MCF 10A (cell line): ENCODE results near the gene EPOP. TPM values are rescaled to one million over a fixed set of nuclear protein-coding genes. Genes with fewer than 3 reads are reported as not detected.

Experiments used
- BruUV-seq: library from RNA; stranded (reverse); fragments of 400-500 nt; replicated peaks from 2 replicates; lab custom pipeline; 2021; lab: Mats Ljungman, UMichigan
- CTCF ChIA-PET: fragments of 300-600 bp; sonication (Branson Sonifier 250); formaldehyde crosslinking; extraction: SDS; loops from one replicate; lab custom pipeline; 2021; ENCODE audit warnings: antibody characterized with exemption, inconsistent platforms; lab: Yijun Ruan, JAX
- POLR2A ChIA-PET: fragments of 300-600, 350-650 bp; sonication (Branson Sonifier 250); formaldehyde crosslinking; extraction: SDS; loops from one replicate; lab custom pipeline; 2020; ENCODE audit warnings: antibody characterized with exemption, inconsistent platforms; lab: Yijun Ruan, JAX
- DNase-seq: peaks from one replicate; pipeline ENCODE4 v3.0.0-alpha.2; 2018; ENCODE audit not compliant: unreplicated experiment
- H3K27ac Mint-ChIP-seq: one replicate; pipeline ENCODE4 v1.8.0; 2022; ENCODE audit warnings: mild to moderate bottlenecking, low read depth, mixed read lengths; ENCODE audit not compliant: unreplicated experiment
- H3K27me3 Mint-ChIP-seq: one replicate; pipeline ENCODE4 v1.8.0; 2022; ENCODE audit warnings: mixed read lengths; ENCODE audit not compliant: insufficient read depth, unreplicated experiment
- H3K36me3 Mint-ChIP-seq: one replicate; pipeline ENCODE4 v1.8.0; 2022; ENCODE audit warnings: mild to moderate bottlenecking, moderate library complexity, mixed read lengths; ENCODE audit not compliant: insufficient read depth, unreplicated experiment
- H3K4me1 Mint-ChIP-seq: one replicate; pipeline ENCODE4 v1.8.0; 2022; ENCODE audit warnings: mixed read lengths; ENCODE audit not compliant: insufficient read depth, unreplicated experiment
- H3K4me3 Mint-ChIP-seq: one replicate; pipeline ENCODE4 v1.8.0; 2022; ENCODE audit warnings: mild to moderate bottlenecking, moderate library complexity, mixed read lengths; ENCODE audit not compliant: unreplicated experiment
- H3K9me3 Mint-ChIP-seq: one replicate; pipeline ENCODE4 v1.8.0; 2022; ENCODE audit warnings: mixed read lengths; ENCODE audit not compliant: unreplicated experiment
- intact Hi-C: fragments of 100-400 bp; cut with micrococcal nuclease; formaldehyde crosslinking; loops from 2 replicates; pipeline ENCODE4 v1.14.1; 2022
- total RNA-seq: library from RNA; stranded (reverse); gene quantifications from 2 replicates; pipeline ENCODE4 v1.2.3, GENCODE V29; 2022
- TF ChIP-seq, protein P1 (sequence below): fragments of 200-600 bp; IDR thresholded peaks from one replicate; pipeline ENCODE4 v1.8.0; 2022; ENCODE audit warnings: antibody characterized with exemption, mild to moderate bottlenecking; ENCODE audit not compliant: unreplicated experiment

EPOP gene
- total RNA-seq, 1 experiment from 2014 or later, result 3.6 TPM

- TF ChIP-seq, protein P1, sequence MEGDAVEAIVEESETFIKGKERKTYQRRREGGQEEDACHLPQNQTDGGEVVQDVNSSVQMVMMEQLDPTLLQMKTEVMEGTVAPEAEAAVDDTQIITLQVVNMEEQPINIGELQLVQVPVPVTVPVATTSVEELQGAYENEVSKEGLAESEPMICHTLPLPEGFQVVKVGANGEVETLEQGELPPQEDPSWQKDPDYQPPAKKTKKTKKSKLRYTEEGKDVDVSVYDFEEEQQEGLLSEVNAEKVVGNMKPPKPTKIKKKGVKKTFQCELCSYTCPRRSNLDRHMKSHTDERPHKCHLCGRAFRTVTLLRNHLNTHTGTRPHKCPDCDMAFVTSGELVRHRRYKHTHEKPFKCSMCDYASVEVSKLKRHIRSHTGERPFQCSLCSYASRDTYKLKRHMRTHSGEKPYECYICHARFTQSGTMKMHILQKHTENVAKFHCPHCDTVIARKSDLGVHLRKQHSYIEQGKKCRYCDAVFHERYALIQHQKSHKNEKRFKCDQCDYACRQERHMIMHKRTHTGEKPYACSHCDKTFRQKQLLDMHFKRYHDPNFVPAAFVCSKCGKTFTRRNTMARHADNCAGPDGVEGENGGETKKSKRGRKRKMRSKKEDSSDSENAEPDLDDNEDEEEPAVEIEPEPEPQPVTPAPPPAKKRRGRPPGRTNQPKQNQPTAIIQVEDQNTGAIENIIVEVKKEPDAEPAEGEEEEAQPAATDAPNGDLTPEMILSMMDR, result no peak
- ChIA-PET CTCF (interaction anchor here (0.6 to 2.2 kb wide), 6 partner anchors 10 to 860 kb away, joined by 3 to 8 read pairs (median 4); no protein-coding TSS in a partner anchor), POLR2A (interaction anchor here (0.6 kb wide), 1 partner anchor 108 kb away, joined by 4 read pairs; no protein-coding TSS in a partner anchor)
- H3K36me3 Mint-ChIP-seq, result no peaks in the 10 kb centered on the region
- no TSS peak for BruUV-seq
- H3K9me3 Mint-ChIP-seq, result no peaks in the 10 kb centered on the region
- intact Hi-C loops, result no loop called here
- H3K27ac Mint-ChIP-seq, result no peak overlapping the region
- peak; percentile 50 for DNase-seq
- peaks cover 7% of the 10 kb centered on the region for H3K4me1 Mint-ChIP-seq
- no peak overlapping the region for H3K4me3 Mint-ChIP-seq
- H3K27me3 Mint-ChIP-seq, result peaks cover 11% of the 10 kb centered on the region
Observed at GRCh38 chr17:38687286-38687685, 12.5 kb upstream of the EPOP start.

GRCh38 chr17:38685491-38685890 is 10.7 kb upstream of the EPOP start:
- Mint-ChIP-seq H3K27me3 (peaks cover 11% of the 10 kb centered on the region), H3K27ac (no peak overlapping the region), H3K4me1 (peaks cover 7% of the 10 kb centered on the region), H3K9me3 (no peaks in the 10 kb centered on the region), H3K4me3 (no peak overlapping the region), H3K36me3 (no peaks in the 10 kb centered on the region)
- intact Hi-C loops, result no loop called here
- no peak for DNase-seq
- TF ChIP-seq, protein P1, result no peak
- POLR2A ChIA-PET, result interaction anchor here (1.3 kb wide), 1 partner anchor 9 kb away, joined by 4 read pairs; no protein-coding TSS in a partner anchor
- no TSS peak for BruUV-seq
- CTCF ChIA-PET, result no interaction called here

- DNase-seq, result no peak
- ChIA-PET CTCF (interaction anchor here (1.0 kb wide), 1 partner anchor 54 kb away, joined by 4 read pairs; no protein-coding TSS in a partner anchor), POLR2A (no interaction called here)
- TF ChIP-seq, protein P1, result no peak
- Mint-ChIP-seq H3K27me3 (peaks cover 7% of the 10 kb centered on the region), H3K4me1 (peaks cover 8% of the 10 kb centered on the region), H3K4me3 (no peak overlapping the region), H3K27ac (no peak overlapping the region), H3K9me3 (no peaks in the 10 kb centered on the region), H3K36me3 (no peaks in the 10 kb centered on the region)
- intact Hi-C loops, result no loop called here
- BruUV-seq, result no TSS peak
Observed at GRCh38 chr17:38681096-38681495, 6.3 kb upstream of the EPOP start.

DNA sequence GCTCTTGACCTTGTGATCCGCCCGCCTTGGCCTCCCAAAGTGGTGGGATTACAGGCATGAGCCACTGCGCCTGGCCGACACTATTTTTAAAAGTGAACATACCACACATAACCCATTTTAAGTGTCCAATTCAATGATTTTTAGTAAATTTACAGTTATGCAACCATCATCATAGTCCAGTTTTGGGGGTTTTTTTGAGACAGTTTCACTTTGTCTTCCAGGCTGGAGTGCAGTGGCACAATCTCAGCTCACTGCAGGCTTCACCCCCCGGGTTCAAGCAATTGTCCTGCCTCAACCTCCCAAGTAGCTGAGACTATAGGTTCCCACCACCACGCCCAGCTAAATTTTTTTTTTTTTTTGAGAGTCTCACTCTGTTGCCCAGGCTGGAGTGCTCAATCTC is 3.1 kb upstream of the EPOP start:
- intact Hi-C loops, result loop anchor here (1.0 to 10.0 kb wide), 4 partner anchors 25 to 477 kb away; partner anchors contain the start of genes CISD3 and PLXDC1
- BruUV-seq, result no TSS peak
- H3K9me3 Mint-ChIP-seq, result no peaks in the 10 kb centered on the region
- ChIA-PET CTCF (interaction anchor here (0.7 to 3.9 kb wide), 8 partner anchors 9 to 237 kb away, joined by 4 to 37 read pairs (median 6); partner anchors contain the start of gene CISD3), POLR2A (interaction anchor here (1.5 to 4.4 kb wide), 4 partner anchors 25 to 56 kb away, joined by 4 to 39 read pairs (median 10); partner anchors contain the start of genes CISD3 and MLLT6)
- no peaks in the 10 kb centered on the region for H3K27me3 Mint-ChIP-seq
- H3K27ac Mint-ChIP-seq, result no peak overlapping the region
- H3K4me3 Mint-ChIP-seq, result no peak overlapping the region
- DNase-seq, result no peak
- peaks cover 5% of the 10 kb centered on the region for H3K36me3 Mint-ChIP-seq
- TF ChIP-seq, protein P1, result no peak
- H3K4me1 Mint-ChIP-seq, result peaks cover 13% of the 10 kb centered on the region
